Airway epithelial cell (primary cell): ENCODE measurements around the gene SLFN12L. TPM values are rescaled to one million over a fixed set of nuclear protein-coding genes. Genes with fewer than 3 reads are reported as not detected.

Experiments
- total RNA-seq: library from RNA; depleted of rRNA; stranded (reverse); fragments of >200 nt; gene quantifications from 2 replicates; pipeline ENCODE4 v1.2.3, GENCODE V29; 2015

Gene SLFN12L
- total RNA-seq: 0.88 TPM in 1 of 2 replicates, not detected in the other

DNA sequence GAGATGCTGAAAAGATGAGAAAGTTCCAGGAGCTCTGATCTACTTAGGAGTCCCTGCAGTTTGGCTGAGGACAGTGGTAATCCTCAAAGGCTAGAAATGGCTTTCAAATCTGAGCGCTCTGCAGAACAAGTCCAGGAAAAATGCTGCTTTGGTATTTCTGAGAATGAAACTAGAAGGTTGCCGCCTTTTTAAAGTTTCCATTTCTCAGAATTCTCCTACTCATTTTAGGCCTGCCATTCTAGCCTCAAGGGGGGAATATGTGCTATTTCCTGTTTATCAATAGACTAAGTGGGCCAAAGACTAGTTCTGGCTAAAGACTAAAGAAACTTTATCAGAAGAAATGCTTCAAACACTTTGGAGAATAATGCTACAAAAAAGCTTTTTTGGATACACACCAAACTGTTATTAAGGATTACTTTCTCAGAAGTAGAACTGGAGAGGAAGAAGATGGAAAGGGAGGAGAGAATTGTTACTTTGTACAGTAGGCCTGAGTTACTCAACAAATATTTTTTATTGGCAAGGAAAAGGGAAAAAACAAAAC, at the start of gene SLFN12L:
Gene SLFN12L (minus strand): TSS at position 78 of the 541 bp plus-strand sequence. CDS start 15,314 bp downstream, outside the sequence.

DNA sequence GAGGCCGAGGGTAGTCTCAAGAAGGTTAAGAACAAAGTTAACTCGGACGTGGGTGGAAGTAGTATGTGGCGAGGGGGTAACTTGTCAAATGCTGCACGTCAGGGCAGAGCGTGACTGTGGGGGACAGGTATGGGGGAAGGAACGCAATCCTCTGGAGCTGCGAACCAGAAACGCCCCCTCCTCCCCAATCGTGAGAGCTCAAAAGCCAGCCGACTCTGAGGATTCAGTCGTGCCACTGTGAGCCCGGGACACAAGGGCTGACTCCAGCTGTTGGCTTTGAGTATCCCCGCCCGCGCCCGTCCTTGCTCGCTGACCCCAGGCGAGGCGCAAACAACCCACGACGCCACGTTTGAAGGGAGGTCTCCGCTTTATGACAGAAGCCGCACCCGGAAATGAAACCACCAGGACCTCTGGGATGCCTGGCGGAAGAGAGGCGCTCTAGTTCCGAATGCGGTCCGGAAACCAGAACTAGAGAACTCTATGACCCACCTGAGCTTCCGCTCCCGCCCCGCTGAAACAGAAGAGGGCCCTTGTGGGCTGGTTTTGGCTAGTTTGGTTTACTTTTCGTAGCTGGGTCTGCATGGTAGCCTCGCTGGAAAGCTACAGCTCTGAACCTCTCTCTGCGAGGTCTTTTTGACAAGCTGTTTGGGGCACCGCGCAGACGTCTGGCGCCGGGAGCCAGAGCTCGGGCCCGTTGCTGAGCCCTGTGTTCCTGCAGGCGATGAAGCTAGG, 40.9 kb upstream of the SLFN12L start, which contains the start of gene PEX12:
Gene PEX12 (minus strand): TSS at position 375 of the 732 bp plus-strand sequence. CDS start 550 bp downstream, outside the sequence.

DNA sequence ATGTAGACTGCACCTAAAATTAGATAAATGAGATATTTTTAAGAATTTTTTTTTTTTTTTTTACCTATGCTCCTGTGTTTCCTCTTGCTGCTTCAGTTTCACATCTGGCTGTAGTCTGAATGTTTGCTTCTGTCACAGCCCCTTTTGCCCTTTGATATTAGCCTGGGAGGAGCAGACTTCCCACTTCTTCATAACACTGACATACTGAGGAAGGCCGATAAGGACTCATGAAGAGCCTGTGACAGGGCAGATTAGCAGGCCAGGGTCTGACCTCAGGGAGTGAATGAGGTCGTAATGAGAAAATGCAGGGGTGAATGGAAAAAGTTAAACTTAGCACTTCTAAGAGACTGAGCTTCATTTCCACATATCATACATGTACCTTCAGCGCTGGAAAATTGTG, 23.2 kb upstream of the SLFN12L start, which contains the start of gene SLFN14:
Gene SLFN14 (minus strand): TSS at position 117 of the 400 bp plus-strand sequence. CDS start 2,757 bp downstream, outside the sequence.

DNA sequence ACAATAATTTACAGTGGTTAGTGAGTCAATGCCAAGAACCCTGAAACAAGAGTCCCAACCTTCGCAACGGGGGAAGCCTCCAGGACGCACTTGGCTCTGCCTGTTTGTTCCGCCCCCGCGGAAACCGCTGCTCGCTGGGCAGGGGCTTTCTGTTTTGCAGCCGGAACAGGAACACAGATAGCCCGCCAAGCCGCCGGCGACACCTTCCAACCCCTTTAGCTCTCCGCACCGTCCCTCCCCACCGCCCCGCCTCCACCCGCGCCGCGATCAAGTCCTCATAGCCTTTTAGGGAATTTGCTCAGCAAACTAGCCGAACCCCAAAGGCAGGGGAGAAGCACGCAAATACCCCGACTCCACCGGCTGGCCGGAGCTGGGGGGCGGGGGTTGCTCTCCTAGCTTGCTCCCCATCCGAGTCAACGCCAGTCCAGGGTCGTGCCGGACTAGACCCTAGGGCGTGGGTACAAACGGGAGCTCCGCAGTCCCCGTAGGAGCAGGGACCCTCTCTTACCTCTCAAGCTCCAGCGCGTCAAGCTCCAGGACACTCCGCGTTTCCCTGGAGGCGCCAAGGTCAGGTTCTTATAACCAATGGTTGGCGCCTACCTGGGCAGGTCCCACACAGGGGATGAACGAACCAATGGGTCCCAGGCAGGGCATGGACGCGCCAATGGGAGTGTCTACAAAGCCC, 89.1 kb downstream of the SLFN12L start, which contains the start of gene SLFN13:
Gene SLFN13 (minus strand): TSS at position 553 of the 685 bp plus-strand sequence. CDS start 3,086 bp downstream, outside the sequence.

DNA sequence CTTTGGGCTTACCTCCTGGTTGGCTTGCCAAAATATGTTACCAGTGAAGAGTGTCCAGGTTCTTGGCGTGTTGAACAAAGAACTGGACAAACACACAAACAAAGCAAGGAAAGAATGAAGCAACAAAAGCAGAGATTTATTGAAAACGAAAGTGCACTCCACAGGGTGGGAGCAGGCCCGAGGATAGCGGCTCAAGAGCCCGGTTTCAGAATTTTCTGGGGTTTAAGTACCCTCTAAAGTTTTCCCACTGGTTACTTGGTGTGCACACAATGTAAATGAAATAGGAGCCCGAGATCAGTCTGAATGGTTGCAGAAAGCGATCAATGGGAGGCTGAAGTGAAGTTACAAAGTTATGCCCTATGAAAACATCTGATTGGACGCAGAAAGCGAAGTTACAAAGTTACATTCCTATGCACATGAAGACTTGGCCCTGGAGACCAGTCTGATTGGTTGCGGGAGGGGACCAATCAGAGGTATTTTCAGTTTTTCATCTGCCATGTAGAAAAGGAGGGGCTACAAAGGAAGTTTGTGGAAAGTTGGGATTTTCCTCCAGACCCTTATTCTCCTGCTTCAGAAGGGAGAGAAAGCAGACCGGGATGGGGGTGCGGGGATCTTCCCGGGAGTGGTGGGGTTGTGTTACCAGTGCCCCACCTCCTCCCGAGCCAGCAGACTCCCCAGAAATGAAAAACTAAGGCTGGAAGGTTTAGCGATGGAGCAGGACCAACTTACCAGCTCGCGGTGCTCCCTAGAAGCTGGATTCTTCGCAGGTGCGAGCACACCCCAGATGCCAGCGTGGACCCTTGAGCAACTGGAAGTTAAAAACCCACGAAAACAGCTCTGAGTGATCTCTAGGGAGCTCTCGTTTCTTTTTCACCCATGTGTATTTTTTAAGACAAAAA, 105.1 kb downstream of the SLFN12L start, which contains the start of gene SLFN12:
Gene SLFN12 (minus strand): TSS at position 325 of the 899 bp plus-strand sequence. CDS start 9,472 bp downstream, outside the sequence.

Other genes starting within 250 kb of the SLFN12L start
- 3.6 and 8.8 TPM in 2 replicates for gene SLFN11, start 164.1 kb downstream of the SLFN12L start, total RNA-seq
- gene SLFN12, start 105.2 kb downstream of the SLFN12L start, total RNA-seq: 6.2 and 7.0 TPM in 2 replicates
- 4.1 and 4.5 TPM in 2 replicates for gene SLFN13, start 88.9 kb downstream of the SLFN12L start, total RNA-seq
- not detected in 2 replicates for gene SLFN14, start 23.1 kb upstream of the SLFN12L start, total RNA-seq
- gene PEX12, start 40.9 kb upstream of the SLFN12L start, total RNA-seq: 2.6 and 3.7 TPM in 2 replicates
- gene AP2B1, start 49.6 kb upstream of the SLFN12L start, total RNA-seq: 81.5 and 117 TPM in 2 replicates
- 0.35 and 0.60 TPM in 2 replicates for gene RASL10B, start 194.0 kb upstream of the SLFN12L start, total RNA-seq
- gene GAS2L2, start 215.6 kb upstream of the SLFN12L start, total RNA-seq: 0.14 TPM in 1 of 2 replicates, not detected in the other
- not detected in 2 replicates for gene C17orf50, start 223.2 kb upstream of the SLFN12L start, total RNA-seq